ENCODE measurements around the gene ZNF43.

GRCh38 chr19:21823224-21823623 is 12.8 kb downstream of the ZNF43 start:
- TF ChIP-seq GATA2 (IDR thresholded peaks at IDR 0.05; ENCODE audit: low read depth, low read length) (no peak), GATA3 (IDR thresholded peaks at IDR 0.05; ENCODE audit: low read depth, low read length) (no peak)

All from SH-SY5Y (cell line).